Loucy (cell line): Measurements from ENCODE around the gene ZFP69B.

Source experiments
- H2AFZ ChIP-seq: fragments of 200-600 bp; sonication (generic); 2 replicates; pipeline ENCODE4 v1.6.0; 2016; ENCODE audit warnings: antibody characterized with exemption, mild to moderate bottlenecking, low read length, moderate library complexity
- H3F3A ChIP-seq: fragments of 200-600 bp; 2 replicates; pipeline ENCODE4 v1.6.0; 2016; ENCODE audit warnings: antibody characterized with exemption, low read depth, mild to moderate bottlenecking
- H3K27me3 ChIP-seq: fragments of 200-600 bp; sonication (generic); 2 replicates; pipeline ENCODE4 v1.6.1; 2014; ENCODE audit warnings: low read length, mild to moderate bottlenecking; ENCODE audit not compliant: insufficient read depth, poor library complexity, severe bottlenecking
- H3K36me3 ChIP-seq: fragments of 200-600 bp; sonication (generic); 2 replicates; pipeline ENCODE4 v1.6.1; 2016; ENCODE audit warnings: low read length; ENCODE audit not compliant: insufficient read depth
- H3K4me1 ChIP-seq: fragments of 200-600 bp; sonication (generic); 2 replicates; pipeline ENCODE4 v1.5.1; 2014; ENCODE audit warnings: low read length, mild to moderate bottlenecking; ENCODE audit not compliant: insufficient read depth, poor library complexity, severe bottlenecking
- H3K4me2 ChIP-seq: fragments of 200-600 bp; sonication (generic); 2 replicates; pipeline ENCODE4 v1.6.0; 2014; ENCODE audit warnings: antibody characterized with exemption, low read length, low read depth, mild to moderate bottlenecking; ENCODE audit not compliant: poor library complexity, severe bottlenecking
- H3K4me3 ChIP-seq: fragments of 200-600 bp; sonication (generic); 2 replicates; pipeline ENCODE4 v1.5.1; 2014; ENCODE audit warnings: low read length, mild to moderate bottlenecking, mixed read lengths; ENCODE audit not compliant: poor library complexity, severe bottlenecking
- H3K79me2 ChIP-seq: fragments of 200-600 bp; sonication (generic); 2 replicates; pipeline ENCODE4 v1.6.1; 2014; ENCODE audit warnings: low read length; ENCODE audit not compliant: insufficient read depth
- H3K9ac ChIP-seq: fragments of 200-600 bp; sonication (generic); 2 replicates; pipeline ENCODE4 v1.6.0; 2014; ENCODE audit warnings: mild to moderate bottlenecking, low read depth, low read length, moderate library complexity; ENCODE audit not compliant: poor library complexity, severe bottlenecking
- H3K9me2 ChIP-seq: fragments of 200-600 bp; sonication (generic); replicated peaks from 2 replicates; pipeline ENCODE4 v1.6.1; 2016; ENCODE audit warnings: low read depth, low read length, mixed read lengths
- H3K9me3 ChIP-seq: fragments of 200-600 bp; sonication (generic); 2 replicates; pipeline ENCODE4 v1.6.1; 2014; ENCODE audit warnings: mild to moderate bottlenecking, antibody characterized with exemption, low read length, low read depth; ENCODE audit not compliant: insufficient read depth
- H4K20me1 ChIP-seq: fragments of 200-600 bp; sonication (generic); 2 replicates; pipeline ENCODE4 v1.6.0; 2014; ENCODE audit warnings: antibody characterized with exemption, low read length, mild to moderate bottlenecking; ENCODE audit not compliant: insufficient read depth, poor library complexity, severe bottlenecking
- EZH2phosphoT487 ChIP-seq: fragments of 200-600 bp; IDR thresholded peaks from 2 replicates; pipeline ENCODE4 v1.6.1; 2018; ENCODE audit warnings: antibody characterized with exemption, mild to moderate bottlenecking, moderate library complexity, borderline replicate concordance
- TF ChIP-seq, protein P1 (sequence below): fragments of 200-600 bp; sonication (generic); conservative IDR thresholded peaks from 2 replicates; pipeline ENCODE4 v1.5.1; 2014; ENCODE audit warnings: mild to moderate bottlenecking, antibody characterized with exemption, low read length

Gene ZFP69B

DNA sequence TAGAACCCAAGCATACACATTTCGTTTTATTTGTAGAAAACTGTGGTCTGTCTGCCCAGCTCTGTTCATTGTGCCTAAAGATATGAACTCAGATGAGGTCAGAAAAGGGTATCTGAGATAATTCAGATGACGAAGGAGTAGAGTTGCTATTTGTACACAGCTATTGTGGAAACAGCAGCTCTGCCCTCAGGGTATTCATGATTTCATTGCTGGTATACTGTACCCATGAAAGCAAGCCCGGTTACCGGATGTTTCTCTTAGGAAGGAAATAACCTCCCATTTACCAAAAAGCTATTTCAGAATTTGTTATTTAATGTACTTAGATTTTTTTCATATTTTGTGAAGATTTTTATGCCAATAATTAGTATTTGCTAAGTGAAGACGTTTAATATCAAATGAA is 39.0 kb upstream of the ZFP69B start:
- H3K9me2 ChIP-seq, result no peaks in the 10 kb centered on the region

DNA sequence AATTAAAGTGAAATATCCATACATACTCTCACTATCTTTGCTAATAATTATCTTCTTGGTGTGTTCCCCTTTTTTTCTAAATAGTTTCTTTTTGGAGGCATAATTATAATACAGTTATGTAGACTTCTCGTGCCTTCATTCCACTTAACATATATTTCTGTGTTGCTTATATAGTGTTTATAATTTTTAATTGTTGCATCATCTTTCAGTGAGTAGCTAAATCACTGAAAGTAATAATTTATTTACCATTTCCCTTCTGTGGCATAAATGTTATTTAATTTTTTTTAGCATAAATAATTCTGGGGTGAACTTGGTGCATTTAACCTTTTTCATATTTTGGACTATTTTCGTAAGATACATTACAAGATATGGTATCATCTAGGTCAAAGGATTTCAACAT is 38.4 kb upstream of the ZFP69B start:
- Histone ChIP-seq H3K79me2 (no peaks in the 10 kb centered on the region), H3K4me2 (no peak overlapping the region), H3K9ac (no peak overlapping the region), H3K27me3 (no peaks in the 10 kb centered on the region), H3K9me3 (no peaks in the 10 kb centered on the region), H3K4me1 (no peaks in the 10 kb centered on the region), H3K9me2 (no peaks in the 10 kb centered on the region), H3K4me3 (no peak overlapping the region), H4K20me1 (no peaks in the 10 kb centered on the region), H2AFZ (no peak overlapping the region), H3K36me3 (peaks cover 78% of the 10 kb centered on the region), H3F3A (no peaks in the 10 kb centered on the region)
- TF ChIP-seq, protein P1, sequence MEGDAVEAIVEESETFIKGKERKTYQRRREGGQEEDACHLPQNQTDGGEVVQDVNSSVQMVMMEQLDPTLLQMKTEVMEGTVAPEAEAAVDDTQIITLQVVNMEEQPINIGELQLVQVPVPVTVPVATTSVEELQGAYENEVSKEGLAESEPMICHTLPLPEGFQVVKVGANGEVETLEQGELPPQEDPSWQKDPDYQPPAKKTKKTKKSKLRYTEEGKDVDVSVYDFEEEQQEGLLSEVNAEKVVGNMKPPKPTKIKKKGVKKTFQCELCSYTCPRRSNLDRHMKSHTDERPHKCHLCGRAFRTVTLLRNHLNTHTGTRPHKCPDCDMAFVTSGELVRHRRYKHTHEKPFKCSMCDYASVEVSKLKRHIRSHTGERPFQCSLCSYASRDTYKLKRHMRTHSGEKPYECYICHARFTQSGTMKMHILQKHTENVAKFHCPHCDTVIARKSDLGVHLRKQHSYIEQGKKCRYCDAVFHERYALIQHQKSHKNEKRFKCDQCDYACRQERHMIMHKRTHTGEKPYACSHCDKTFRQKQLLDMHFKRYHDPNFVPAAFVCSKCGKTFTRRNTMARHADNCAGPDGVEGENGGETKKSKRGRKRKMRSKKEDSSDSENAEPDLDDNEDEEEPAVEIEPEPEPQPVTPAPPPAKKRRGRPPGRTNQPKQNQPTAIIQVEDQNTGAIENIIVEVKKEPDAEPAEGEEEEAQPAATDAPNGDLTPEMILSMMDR, result no peak
- TF ChIP-seq EZH2phosphoT487, result no peak

More for the DNA sequence above, 39.0 kb upstream of the ZFP69B start:
- no peaks in the 10 kb centered on the region for H3K9me3 ChIP-seq
- no peak for TF ChIP-seq EZH2phosphoT487
- TF ChIP-seq, protein P1, result no peak
- H3K36me3 ChIP-seq, result peaks cover 76% of the 10 kb centered on the region
- H4K20me1 ChIP-seq, result no peaks in the 10 kb centered on the region
- H3F3A ChIP-seq, result no peaks in the 10 kb centered on the region
- no peak overlapping the region for H3K9ac ChIP-seq
- H3K4me1 ChIP-seq, result no peaks in the 10 kb centered on the region
- H3K4me3 ChIP-seq, result no peak overlapping the region
- H3K79me2 ChIP-seq, result no peaks in the 10 kb centered on the region
- no peak overlapping the region for H2AFZ ChIP-seq
- H3K27me3 ChIP-seq, result no peaks in the 10 kb centered on the region
- H3K4me2 ChIP-seq, result no peak overlapping the region

DNA sequence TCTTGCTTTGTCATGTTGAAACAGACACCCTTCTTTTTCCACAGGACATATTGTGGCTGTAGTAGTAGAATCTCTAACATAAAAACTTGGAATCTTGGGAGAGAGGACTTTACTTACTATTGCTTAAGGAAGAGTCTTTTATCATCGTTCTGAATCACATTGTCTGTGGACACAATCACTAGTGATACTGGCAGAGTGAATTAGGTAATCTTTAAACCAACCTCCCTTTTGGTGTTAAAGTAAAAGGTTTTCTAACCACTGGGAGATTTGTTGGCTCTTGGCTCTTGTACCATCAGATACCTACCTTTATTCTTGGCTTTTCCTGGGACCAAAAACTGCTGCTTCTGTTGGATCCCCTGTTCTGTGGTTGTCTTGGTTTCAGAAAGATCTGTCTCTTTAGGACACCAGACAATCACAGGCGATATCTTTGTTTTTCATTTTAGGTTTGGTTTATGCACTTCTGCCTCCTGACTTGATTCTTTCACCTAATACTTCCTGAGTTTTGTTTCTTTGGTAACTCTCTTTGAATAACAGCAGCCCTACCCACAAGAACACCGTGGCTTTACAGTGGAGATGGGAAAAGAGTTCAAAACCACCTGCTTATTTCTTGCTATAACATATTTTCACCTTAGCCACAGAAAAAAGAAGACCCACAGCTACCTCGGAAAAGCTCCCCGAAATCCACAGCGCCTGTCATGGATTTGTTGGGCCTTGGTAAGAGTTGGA is 36.6 kb upstream of the ZFP69B start:
- TF ChIP-seq, protein P1, result no peak
- no peak for TF ChIP-seq EZH2phosphoT487
- Histone ChIP-seq H3K79me2 (no peaks in the 10 kb centered on the region), H3K9me3 (no peaks in the 10 kb centered on the region), H2AFZ (no peak overlapping the region), H3F3A (no peaks in the 10 kb centered on the region), H3K9ac (no peak overlapping the region), H3K36me3 (peaks cover 89% of the 10 kb centered on the region), H3K27me3 (no peaks in the 10 kb centered on the region), H3K4me3 (no peak overlapping the region), H4K20me1 (no peaks in the 10 kb centered on the region), H3K4me2 (no peak overlapping the region), H3K9me2 (no peaks in the 10 kb centered on the region), H3K4me1 (no peaks in the 10 kb centered on the region)
